Left ventricle myocardium inferior (tissue), 1 donor: Measurements from ENCODE around the gene KPNB1. TPM values are rescaled to one million over a fixed set of nuclear protein-coding genes. Genes with fewer than 3 reads are reported as not detected.

Experiments
- DNase-seq: peaks from one replicate; pipeline ENCODE4 v3.0.0-alpha.2; 2020
- H3K27ac ChIP-seq: fragments of 200-600 bp; replicated peaks from 2 replicates; pipeline ENCODE4 v1.8.0; 2021
- H3K27me3 ChIP-seq: fragments of 200-600 bp; 2 replicates; pipeline ENCODE4 v1.8.0; 2021; ENCODE audit warnings: low read depth
- H3K36me3 ChIP-seq: fragments of 200-600 bp; 2 replicates; pipeline ENCODE4 v1.8.0; 2021
- H3K4me1 ChIP-seq: fragments of 200-600 bp; 2 replicates; pipeline ENCODE4 v1.8.0; 2021
- H3K4me3 ChIP-seq: fragments of 200-600 bp; 2 replicates; pipeline ENCODE4 v1.8.0; 2021; ENCODE audit warnings: mild to moderate bottlenecking, moderate library complexity
- H3K9me3 ChIP-seq: fragments of 200-600 bp; replicated peaks from 2 replicates; pipeline ENCODE4 v1.8.0; 2021
- CTCF ChIP-seq: fragments of 200-600 bp; IDR thresholded peaks from 2 replicates; pipeline ENCODE4 v1.8.0; 2021; ENCODE audit warnings: antibody characterized with exemption, mild to moderate bottlenecking, borderline replicate concordance
- intact Hi-C: fragments of 100-400 bp; cut with micrococcal nuclease; formaldehyde crosslinking; loops from one replicate; pipeline ENCODE4 v1.11.0; 2022
- total RNA-seq: library from RNA; stranded (reverse); fragmentation: NEBNext Ultra II Directional; extraction: Animal tissue kit (Norgen Biotek cat#: 25700); gene quantifications from one replicate; pipeline ENCODE4 v1.2.1, GENCODE V29; 2021
- donor health status: DM: no; HTN: yes; CAD: no; lungs with severe emphysema.

Gene KPNB1
- total RNA-seq, 1 donor from 2014 or later: 173 TPM

DNA sequence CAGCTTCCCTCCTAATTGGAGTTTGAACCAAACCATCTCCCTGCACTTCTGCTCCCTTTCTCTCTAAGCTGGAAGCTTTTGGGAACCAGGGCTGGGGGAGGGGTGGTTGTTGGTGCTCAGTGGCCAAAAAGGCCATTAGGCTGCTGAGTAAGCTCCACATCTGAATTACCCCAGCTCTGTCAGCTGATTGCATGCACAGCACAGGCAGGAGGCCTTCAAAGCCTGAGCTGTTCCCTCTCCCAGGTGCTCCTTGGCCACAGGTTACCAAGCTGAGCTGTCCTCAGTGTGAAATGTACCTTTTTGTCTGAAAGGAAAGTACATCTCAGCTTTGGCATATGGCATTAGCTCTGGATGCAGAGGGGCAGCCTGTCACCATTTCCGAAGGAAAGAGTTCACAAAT lies 38.0 kb downstream of the KPNB1 start:
- no peaks in the 10 kb centered on the region for H3K27me3 ChIP-seq
- no peak for DNase-seq
- no peak overlapping the region for H3K4me3 ChIP-seq
- H3K4me1 ChIP-seq: peaks cover 31% of the 10 kb centered on the region
- peaks cover 24% of the 10 kb centered on the region for H3K36me3 ChIP-seq
- intact Hi-C loops: no loop called here
- no peaks in the 10 kb centered on the region for H3K9me3 ChIP-seq
- H3K27ac ChIP-seq: no peak overlapping the region
- no peak for TF ChIP-seq CTCF

DNA sequence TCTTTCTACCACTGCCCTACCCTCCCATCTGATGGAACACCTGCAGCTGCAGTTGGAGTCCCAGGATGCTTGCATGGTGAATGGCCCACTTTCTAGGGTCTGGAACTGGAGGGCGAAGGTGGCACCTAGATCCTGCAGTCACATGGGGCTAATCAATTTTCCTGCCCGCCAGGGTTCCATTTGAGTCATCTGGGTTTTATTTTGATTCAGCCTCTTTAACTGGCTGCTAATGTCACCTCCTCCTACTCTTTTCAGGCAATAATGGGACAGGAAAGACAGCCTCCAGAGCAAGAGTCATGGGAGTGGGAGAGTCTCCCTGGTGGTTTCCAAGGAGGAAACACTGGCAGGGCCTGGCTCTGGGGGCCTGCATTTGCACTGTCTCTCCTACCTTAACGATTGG lies 40.4 kb downstream of the KPNB1 start:
- DNase-seq: no peak
- intact Hi-C loops: no loop called here
- H3K27me3 ChIP-seq: no peaks in the 10 kb centered on the region
- peaks cover 49% of the 10 kb centered on the region for H3K4me1 ChIP-seq
- TF ChIP-seq CTCF: no peak
- H3K4me3 ChIP-seq: no peak overlapping the region
- H3K36me3 ChIP-seq: peaks cover 5% of the 10 kb centered on the region
- H3K27ac ChIP-seq: no peak overlapping the region
- no peaks in the 10 kb centered on the region for H3K9me3 ChIP-seq

GRCh38 chr17:47692137-47692894 lies 42.6 kb downstream of the KPNB1 start:
- Histone ChIP-seq H3K27ac (no peak overlapping the region), H3K9me3 (no peaks in the 10 kb centered on the region), H3K4me3 (no peak overlapping the region), H3K36me3 (peaks cover 3% of the 10 kb centered on the region), H3K4me1 (peaks cover 39% of the 10 kb centered on the region), H3K27me3 (no peaks in the 10 kb centered on the region)
- intact Hi-C loops: no loop called here
- no peak for TF ChIP-seq CTCF
- no peak for DNase-seq

- intact Hi-C loops: no loop called here
- Histone ChIP-seq H3K4me3 (peak overlapping the region; percentile 99), H3K36me3 (peaks cover 3% of the 10 kb centered on the region), H3K4me1 (peaks cover 38% of the 10 kb centered on the region), H3K27ac (peak overlapping the region; percentile 89), H3K27me3 (no peaks in the 10 kb centered on the region), H3K9me3 (no peaks in the 10 kb centered on the region)
- DNase-seq: no peak
- no peak for TF ChIP-seq CTCF
Observed at GRCh38 chr17:47692895-47693730, 43.4 kb downstream of the KPNB1 start.

DNA sequence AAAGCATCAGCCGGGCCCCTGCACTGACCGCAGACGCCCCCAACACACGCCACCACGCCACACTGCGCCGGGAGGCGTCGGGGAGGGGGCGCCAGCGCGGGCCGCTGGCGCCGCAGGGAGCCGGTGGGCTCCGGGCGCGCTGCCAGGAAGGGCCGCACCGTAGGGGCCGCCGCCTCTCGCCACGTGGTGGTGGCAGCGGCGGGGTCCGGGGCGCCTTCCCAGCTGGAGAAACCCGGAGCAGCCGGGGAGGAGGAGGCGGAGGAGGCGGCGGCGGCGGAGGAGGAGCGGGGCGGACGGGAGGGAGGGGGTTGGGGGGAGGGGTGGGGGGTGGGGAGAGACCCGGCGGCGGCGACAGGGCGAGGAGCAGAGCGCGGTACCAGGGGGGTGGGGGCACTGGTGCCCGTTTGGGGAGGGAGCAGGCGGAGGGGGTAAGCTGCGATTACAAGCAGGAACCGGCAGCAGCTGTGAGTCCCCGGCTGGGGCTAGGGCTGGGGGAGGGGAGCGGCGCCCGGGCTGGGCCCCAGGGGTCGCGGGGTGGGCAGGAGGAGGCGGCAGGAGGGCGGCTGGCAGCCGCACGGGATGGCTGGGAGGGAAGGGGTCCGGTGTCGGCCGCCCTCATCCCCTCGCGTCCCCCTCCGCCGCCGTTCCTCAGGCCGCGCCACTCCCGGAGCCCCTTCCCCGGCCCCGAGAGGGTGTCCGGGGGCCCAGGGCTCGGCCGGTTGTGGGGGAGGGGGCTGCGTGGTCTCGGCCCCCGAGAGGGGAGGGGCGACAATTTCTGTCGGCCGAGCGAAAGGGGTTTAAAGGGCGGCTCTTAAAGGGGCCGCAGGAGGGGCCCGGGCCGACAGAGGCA lies 44.2 kb downstream of the KPNB1 start, which contains the start of gene TBKBP1:
Gene TBKBP1, plus strand, starts transcription at position 431 of the 850 bp plus-strand sequence. CDS start 1,952 bp downstream, outside the sequence.
- Histone ChIP-seq H3K4me1 (peaks cover 38% of the 10 kb centered on the region), H3K4me3 (peak within 1 kb of the TSS; percentile 99), H3K27ac (peak within 1 kb of the TSS; percentile 89), H3K36me3 (peaks cover 3% of the 10 kb centered on the region), H3K27me3 (no peaks in the 10 kb centered on the region), H3K9me3 (no peaks in the 10 kb centered on the region)
- intact Hi-C loops: no loop called here
- TF ChIP-seq CTCF: no peak
- peak; percentile 47 for DNase-seq
